OCI-LY1 (cell line): ENCODE measurements around the gene TTC9.

Experiments used
- H2AFZ ChIP-seq: fragments of 200-600 bp; sonication (generic), shearing (Covaris generic); 2 replicates; pipeline ENCODE4 v1.6.0; 2014; ENCODE audit warnings: antibody characterized with exemption, mild to moderate bottlenecking, low read length
- H3F3A ChIP-seq: fragments of 200-600 bp; sonication (generic), shearing (Covaris generic); 2 replicates; pipeline ENCODE4 v1.6.0; 2014; ENCODE audit warnings: mild to moderate bottlenecking, antibody characterized with exemption, low read length, moderate library complexity; ENCODE audit not compliant: insufficient read depth
- H3K27ac ChIP-seq: fragments of 200-600 bp; sonication (generic); 2 replicates; pipeline ENCODE4 v1.5.1; 2014; ENCODE audit warnings: low read length, mixed run types, mild to moderate bottlenecking, low read depth; ENCODE audit not compliant: poor library complexity, severe bottlenecking
- H3K27me3 ChIP-seq: fragments of 200-600 bp; sonication (generic); 2 replicates; pipeline ENCODE4 v1.6.0; 2014; ENCODE audit warnings: antibody characterized with exemption, mild to moderate bottlenecking, low read length, moderate library complexity; ENCODE audit not compliant: insufficient read depth
- H3K36me3 ChIP-seq: fragments of 200-600 bp; sonication (generic); 2 replicates; pipeline ENCODE4 v1.6.1; 2014; ENCODE audit warnings: mild to moderate bottlenecking, antibody characterized with exemption, low read length, moderate library complexity, mixed read lengths; ENCODE audit not compliant: insufficient read depth
- H3K4me1 ChIP-seq: fragments of 200-600 bp; sonication (generic); 2 replicates; pipeline ENCODE4 v1.5.1; 2014; ENCODE audit warnings: mild to moderate bottlenecking, low read length, moderate library complexity; ENCODE audit not compliant: insufficient read depth, severe bottlenecking
- H3K4me2 ChIP-seq: fragments of 200-600 bp; sonication (generic), shearing (Covaris generic); 2 replicates; pipeline ENCODE4 v1.6.1; 2014; ENCODE audit warnings: low read length
- H3K4me3 ChIP-seq: fragments of 200-600 bp; sonication (generic); 2 replicates; pipeline ENCODE4 v1.5.1; 2014; ENCODE audit warnings: low read length, low read depth, mild to moderate bottlenecking, mixed read lengths; ENCODE audit not compliant: poor library complexity, severe bottlenecking
- H3K79me2 ChIP-seq: fragments of 200-600 bp; shearing (Covaris generic); 2 replicates; pipeline ENCODE4 v1.6.1; 2016; ENCODE audit warnings: mixed run types, low read length, mixed read lengths; ENCODE audit not compliant: insufficient read depth
- H3K9ac ChIP-seq: fragments of 200-600 bp; sonication (generic), shearing (Covaris generic); 2 replicates; pipeline ENCODE4 v1.6.1; 2014; ENCODE audit warnings: mild to moderate bottlenecking, low read length, mixed read lengths
- H3K9me2 ChIP-seq: fragments of 200-600 bp; sonication (generic), shearing (Covaris generic); 2 replicates; pipeline ENCODE4 v1.6.1; 2014; ENCODE audit warnings: low read depth, mild to moderate bottlenecking, low read length, mixed read lengths
- H3K9me3 ChIP-seq: fragments of 200-600 bp; shearing (Covaris generic); 2 replicates; pipeline ENCODE4 v1.6.1; 2014; ENCODE audit warnings: low read length, mixed read lengths
- H4K20me1 ChIP-seq: fragments of 200-600 bp; sonication (generic), shearing (Covaris generic); 2 replicates; pipeline ENCODE4 v1.6.0; 2016; ENCODE audit warnings: mild to moderate bottlenecking, low read length; ENCODE audit not compliant: insufficient read depth
- CTCF ChIP-seq: fragments of 200-600 bp; sonication (generic), shearing (Covaris generic); IDR thresholded peaks from 2 replicates; pipeline ENCODE4 v1.5.1; 2017; ENCODE audit warnings: mild to moderate bottlenecking, antibody characterized with exemption, low read length, moderate library complexity, mixed read lengths
- EZH2 ChIP-seq: fragments of 200-600 bp; sonication (generic), shearing (Covaris generic); IDR thresholded peaks from 2 replicates; pipeline ENCODE4 v1.8.0; 2017; ENCODE audit warnings: borderline replicate concordance, mixed run types, mild to moderate bottlenecking, antibody characterized with exemption, low read length, moderate library complexity, mixed read lengths

The TTC9 gene

GRCh38 chr14:70635971-70636595 is 5.6 kb upstream of the TTC9 start:
- H3F3A ChIP-seq = no peaks in the 10 kb centered on the region
- H3K4me3 ChIP-seq = no peak overlapping the region
- no peaks in the 10 kb centered on the region for H4K20me1 ChIP-seq
- peaks cover 14% of the 10 kb centered on the region for H3K4me1 ChIP-seq
- no peak overlapping the region for H2AFZ ChIP-seq
- H3K36me3 ChIP-seq = peaks cover 11% of the 10 kb centered on the region; the same call in 1 of the 2 replicates
- peaks cover 6% of the 10 kb centered on the region; the same call in 1 of the 2 replicates for H3K9me3 ChIP-seq
- no peaks in the 10 kb centered on the region for H3K27me3 ChIP-seq
- no peak overlapping the region for H3K27ac ChIP-seq
- no peak overlapping the region for H3K9ac ChIP-seq
- H3K79me2 ChIP-seq = peaks cover 5% of the 10 kb centered on the region; the same call in 1 of the 2 replicates
- TF ChIP-seq EZH2 = no peak
- TF ChIP-seq CTCF = no peak
- H3K4me2 ChIP-seq = no peak overlapping the region
- no peaks in the 10 kb centered on the region for H3K9me2 ChIP-seq

DNA sequence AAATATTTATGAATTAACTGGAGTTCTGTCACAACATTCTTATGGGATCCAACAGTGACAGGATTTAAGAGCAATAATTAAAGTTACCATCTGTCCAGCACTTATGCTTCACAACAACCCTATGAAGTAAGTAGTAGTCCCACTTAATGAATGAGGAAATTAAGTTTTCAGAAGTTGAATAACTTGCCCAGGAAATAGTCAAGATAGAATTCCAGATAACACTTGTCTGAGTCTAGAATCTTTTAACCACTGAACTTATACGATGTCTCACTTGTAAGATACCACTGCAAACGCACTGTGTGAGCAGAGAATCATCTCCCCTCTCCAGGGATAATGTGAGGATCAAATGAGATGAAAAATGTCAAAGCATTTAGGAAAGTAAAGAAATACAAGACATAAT is 3.3 kb upstream of the TTC9 start:
- Histone ChIP-seq H3K27ac (no peak overlapping the region), H3K79me2 (peaks cover 16% of the 10 kb centered on the region), H3K9me2 (no peaks in the 10 kb centered on the region), H3F3A (no peaks in the 10 kb centered on the region), H3K4me2 (no peak overlapping the region), H3K4me3 (no peak overlapping the region), H3K9me3 (peaks cover 6% of the 10 kb centered on the region; the same call in 1 of the 2 replicates), H4K20me1 (no peaks in the 10 kb centered on the region), H3K4me1 (peaks cover 16% of the 10 kb centered on the region), H3K9ac (no peak overlapping the region), H3K27me3 (no peaks in the 10 kb centered on the region), H2AFZ (no peak overlapping the region), H3K36me3 (peaks cover 11% of the 10 kb centered on the region; the same call in 1 of the 2 replicates)
- no peak for TF ChIP-seq CTCF
- TF ChIP-seq EZH2 = no peak

DNA sequence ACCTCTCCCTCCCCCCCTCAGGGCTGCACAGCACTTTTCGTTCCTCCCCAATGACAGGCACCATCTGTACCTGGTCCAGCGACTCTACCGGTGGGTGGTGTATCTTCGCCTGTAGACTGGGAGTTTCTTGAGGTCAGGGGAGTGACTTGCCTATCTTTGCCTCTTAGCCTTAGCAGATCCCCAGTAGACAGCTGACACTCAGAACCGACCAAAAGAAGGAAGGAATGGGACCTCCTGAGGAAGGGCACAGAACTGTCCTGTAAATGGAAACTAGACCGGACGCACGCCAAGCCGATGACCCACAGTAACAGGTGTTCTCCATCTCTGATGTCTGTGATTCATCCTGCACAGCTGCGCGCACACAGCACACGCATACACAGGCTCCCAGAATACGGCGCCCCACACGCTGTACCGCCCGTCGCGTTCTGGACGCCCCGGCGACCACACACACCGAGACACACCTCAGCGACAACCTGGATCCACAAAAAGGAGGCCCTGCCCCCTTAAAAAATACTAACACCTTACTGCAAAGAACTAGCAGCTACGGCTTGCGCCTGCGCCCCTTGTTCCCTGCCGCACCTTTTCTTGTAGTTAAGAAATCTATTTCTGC is 673 bp upstream of the TTC9 start:
- H3K4me3 ChIP-seq = peak overlapping the region; percentile 99
- H3K4me2 ChIP-seq = peak overlapping the region; percentile 87
- no peak overlapping the region for H2AFZ ChIP-seq
- no peaks in the 10 kb centered on the region for H3F3A ChIP-seq
- TF ChIP-seq CTCF = peak; percentile 24; the same call in 1 of the 2 replicates
- TF ChIP-seq EZH2 = no peak
- peaks cover 2% of the 10 kb centered on the region; the same call in 1 of the 2 replicates for H3K9me3 ChIP-seq
- peaks cover 38% of the 10 kb centered on the region for H3K79me2 ChIP-seq
- H3K36me3 ChIP-seq = peaks cover 16% of the 10 kb centered on the region
- H3K9me2 ChIP-seq = no peaks in the 10 kb centered on the region
- peaks cover 42% of the 10 kb centered on the region for H3K4me1 ChIP-seq
- no peaks in the 10 kb centered on the region for H4K20me1 ChIP-seq
- no peaks in the 10 kb centered on the region for H3K27me3 ChIP-seq
- H3K9ac ChIP-seq = peak overlapping the region; percentile 72
- H3K27ac ChIP-seq = peak overlapping the region; percentile 77
